Keratinocyte (primary cell): Measurements from ENCODE around the gene EDEM1. TPM values are rescaled to one million over a fixed set of nuclear protein-coding genes. Genes with fewer than 3 reads are reported as not detected.

ENCODE experiments used
- DNase-seq: peaks from one replicate; pipeline ENCODE4 v3.0.0-alpha.2; 2011; ENCODE audit warnings: low read depth, missing footprints, low spot score
- FAIRE-seq: peaks from 2 replicates; lab custom pipeline; 2011; peaks lifted over from hg19 to GRCh38; lab: Jason Lieb, UNC
- H2AFZ ChIP-seq: 2 replicates; pipeline ENCODE4 v1.6.0; 2012; ENCODE audit warnings: low read length, control low read depth, inconsistent platforms; ENCODE audit not compliant: control insufficient read depth
- H3K27ac ChIP-seq: 2 replicates; pipeline ENCODE4 v1.5.1; 2011; ENCODE audit warnings: low read length; ENCODE audit not compliant: control insufficient read depth, insufficient read depth
- H3K27me3 ChIP-seq: 3 replicates; pipeline ENCODE4 v1.6.0; 2011; ENCODE audit warnings: low read length; ENCODE audit not compliant: control insufficient read depth, insufficient read depth; ENCODE audit errors: extremely low read depth
- H3K36me3 ChIP-seq, 2 experiments: 2 replicates in 1 of 2; 3 replicates in 1 of 2; pipeline ENCODE4 v1.5.1; 2011; ENCODE audit warnings: low read length in 2 of 2, mild to moderate bottlenecking in 1 of 2; ENCODE audit not compliant: control insufficient read depth in 2 of 2, insufficient read depth in 2 of 2; ENCODE audit errors: extremely low read depth in 1 of 2
- H3K4me1 ChIP-seq: 3 replicates; pipeline ENCODE4 v1.5.1; 2011; ENCODE audit warnings: low read length; ENCODE audit not compliant: control insufficient read depth, insufficient read depth; ENCODE audit errors: extremely low read depth
- H3K4me2 ChIP-seq: 3 replicates; pipeline ENCODE4 v1.6.0; 2011; ENCODE audit warnings: low read depth, low read length; ENCODE audit not compliant: control insufficient read depth, insufficient read depth; ENCODE audit errors: extremely low read depth
- H3K4me3 ChIP-seq, 3 experiments: fragments of 200-600 bp in 1 of 3; sonication (generic) in 1 of 3; 2 replicates in 2 of 3; 3 replicates in 1 of 3; pipeline ENCODE4 v1.5.1; 2011 to 2016; ENCODE audit warnings: low read length in 3 of 3, mild to moderate bottlenecking in 3 of 3, control low read depth in 2 of 3, inconsistent platforms in 1 of 3, low read depth in 1 of 3, mixed read lengths in 1 of 3, mixed run types in 1 of 3, moderate library complexity in 1 of 3; ENCODE audit not compliant: control insufficient read depth in 2 of 3, insufficient read depth in 2 of 3; ENCODE audit errors: extremely low read depth in 1 of 3
- H3K79me2 ChIP-seq: 2 replicates; pipeline ENCODE4 v1.6.0; 2012; ENCODE audit warnings: low read length; ENCODE audit not compliant: control insufficient read depth, insufficient read depth
- H3K9ac ChIP-seq: 3 replicates; pipeline ENCODE4 v1.6.0; 2011; ENCODE audit warnings: low read length; ENCODE audit not compliant: control insufficient read depth, insufficient read depth; ENCODE audit errors: extremely low read depth
- H3K9me1 ChIP-seq: 3 replicates; pipeline ENCODE4 v1.6.0; 2011; ENCODE audit warnings: low read length; ENCODE audit not compliant: control insufficient read depth, insufficient read depth; ENCODE audit errors: extremely low read depth
- H3K9me3 ChIP-seq: 2 replicates; pipeline ENCODE4 v1.5.1; 2012; ENCODE audit warnings: low read depth, low read length; ENCODE audit not compliant: control insufficient read depth
- H4K20me1 ChIP-seq: 3 replicates; pipeline ENCODE4 v1.6.0; 2011; ENCODE audit warnings: low read length; ENCODE audit not compliant: control insufficient read depth, insufficient read depth; ENCODE audit errors: extremely low read depth
- CTCF ChIP-seq, 3 experiments: IDR thresholded peaks in 1 of 3; conservative IDR thresholded peaks in 1 of 3; optimal IDR thresholded peaks in 1 of 3; 2 replicates in 2 of 3; 3 replicates in 1 of 3; pipeline versions ENCODE3 to v1.5.1; 2011; ENCODE audit warnings: low read length in 3 of 3, mild to moderate bottlenecking in 3 of 3, moderate library complexity in 2 of 3, control low read depth in 1 of 3, inconsistent platforms in 1 of 3; ENCODE audit not compliant: insufficient read depth in 2 of 3; ENCODE audit errors: extremely low read depth in 1 of 3
- EZH2 ChIP-seq: IDR thresholded peaks from one replicate; pipeline ENCODE4 v1.6.1; 2012; ENCODE audit warnings: inconsistent platforms, mild to moderate bottlenecking, low read length, moderate library complexity
- dilution Hi-C: fragments of 300-500 bp; cut with MboI; formaldehyde crosslinking; loops from one replicate; pipeline ENCODE4 v1.7.0; 2020; ENCODE audit warnings: low sequenced_read_pairs; ENCODE audit not compliant: extremely low pct_ligation_motif_present
- polyA plus RNA-seq, 5 experiments: library from polyadenylated mRNA; depleted of rRNA in 3 of 5; stranded (reverse) in 3 of 5; stranded (forward) in 1 of 5; unstranded in 1 of 5; fragments of >200 nt; gene quantifications; 1 replicate in 1 of 5; 2 replicates in 3 of 5; 3 replicates in 1 of 5; pipeline versions ENCODE4 v1.2.1 to v1.2.3, GENCODE V29; 2011 to 2012; ENCODE audit warnings: missing spikeins in 2 of 5, low read depth in 1 of 5, low replicate concordance in 1 of 5

Gene EDEM1
- polyA plus RNA-seq, 1 donor (not counting 4 experiments of a cell fraction or from before 2014, with no cell fraction given), result 65.2 TPM

GRCh38 chr3:5226783-5227182 lies 39.3 kb downstream of the EDEM1 start:
- H3K4me1 ChIP-seq, result no peaks in the 10 kb centered on the region
- no peak overlapping the region for H3K27ac ChIP-seq
- no peak overlapping the region for H2AFZ ChIP-seq
- no peaks in the 10 kb centered on the region for H4K20me1 ChIP-seq
- DNase-seq (no peak), FAIRE-seq (no peak)
- no peaks in the 10 kb centered on the region for H3K9me1 ChIP-seq
- no peaks in the 10 kb centered on the region for H3K9me3 ChIP-seq
- H3K4me2 ChIP-seq, result no peak overlapping the region
- no peaks in the 10 kb centered on the region for H3K79me2 ChIP-seq
- TF ChIP-seq EZH2, result no peak
- peak in 1 of 3 experiments; percentile 33 for TF ChIP-seq CTCF (optimal IDR thresholded peaks at IDR 0.05 in 1 of 3, IDR thresholded peaks at IDR 0.05 in 1 of 3, conservative IDR thresholded peaks at IDR 0.05 in 1 of 3; ENCODE audit: extremely low read depth in 1 of 3, insufficient read depth in 2 of 3, low read length in 3 of 3)
- peaks cover 12% of the 10 kb centered on the region for H3K27me3 ChIP-seq
- no peak overlapping the region for H3K4me3 ChIP-seq
- no peaks in the 10 kb centered on the region for H3K36me3 ChIP-seq
- no peak overlapping the region for H3K9ac ChIP-seq
- dilution Hi-C loops, result no loop called here

GRCh38 chr3:5227812-5228211 lies 40.3 kb downstream of the EDEM1 start:
- Histone ChIP-seq H3K27ac (no peak overlapping the region), H3K79me2 (no peaks in the 10 kb centered on the region), H3K36me3 (no peaks in the 10 kb centered on the region), H3K9ac (no peak overlapping the region), H3K4me1 (no peaks in the 10 kb centered on the region), H4K20me1 (no peaks in the 10 kb centered on the region), H3K27me3 (peaks cover 13% of the 10 kb centered on the region), H3K9me1 (no peaks in the 10 kb centered on the region), H3K4me2 (no peak overlapping the region), H2AFZ (no peak overlapping the region), H3K4me3 (no peak overlapping the region), H3K9me3 (no peaks in the 10 kb centered on the region)
- FAIRE-seq (no peak), DNase-seq (no peak)
- dilution Hi-C loops, result no loop called here
- TF ChIP-seq EZH2 (no peak), CTCF (optimal IDR thresholded peaks at IDR 0.05 in 1 of 3, IDR thresholded peaks at IDR 0.05 in 1 of 3, conservative IDR thresholded peaks at IDR 0.05 in 1 of 3; ENCODE audit: extremely low read depth in 1 of 3, insufficient read depth in 2 of 3, low read length in 3 of 3) (no peak)
